ENCODE data around the gene TMEM134.

DNA sequence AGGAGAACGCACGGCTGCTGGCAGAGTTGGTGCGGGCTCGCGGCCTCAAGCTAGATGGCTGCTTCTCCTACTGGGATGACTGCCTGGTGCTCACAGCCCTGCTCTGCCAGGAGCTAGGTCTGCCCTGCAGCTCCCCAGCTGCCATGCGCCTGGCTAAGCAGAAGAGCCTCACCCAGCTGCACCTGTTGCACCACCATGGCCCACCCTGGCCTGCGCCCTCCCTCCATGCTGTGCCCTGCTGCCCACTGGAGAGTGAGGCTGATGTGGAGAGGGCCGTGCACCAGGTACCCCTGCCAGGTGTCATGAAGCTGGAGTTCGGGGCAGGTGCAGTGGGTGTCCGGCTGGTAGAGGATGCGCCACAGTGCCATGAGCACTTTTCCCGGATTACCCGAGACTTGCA, 45.6 kb downstream of the TMEM134 start:
- TF ChIP-seq, protein P1, sequence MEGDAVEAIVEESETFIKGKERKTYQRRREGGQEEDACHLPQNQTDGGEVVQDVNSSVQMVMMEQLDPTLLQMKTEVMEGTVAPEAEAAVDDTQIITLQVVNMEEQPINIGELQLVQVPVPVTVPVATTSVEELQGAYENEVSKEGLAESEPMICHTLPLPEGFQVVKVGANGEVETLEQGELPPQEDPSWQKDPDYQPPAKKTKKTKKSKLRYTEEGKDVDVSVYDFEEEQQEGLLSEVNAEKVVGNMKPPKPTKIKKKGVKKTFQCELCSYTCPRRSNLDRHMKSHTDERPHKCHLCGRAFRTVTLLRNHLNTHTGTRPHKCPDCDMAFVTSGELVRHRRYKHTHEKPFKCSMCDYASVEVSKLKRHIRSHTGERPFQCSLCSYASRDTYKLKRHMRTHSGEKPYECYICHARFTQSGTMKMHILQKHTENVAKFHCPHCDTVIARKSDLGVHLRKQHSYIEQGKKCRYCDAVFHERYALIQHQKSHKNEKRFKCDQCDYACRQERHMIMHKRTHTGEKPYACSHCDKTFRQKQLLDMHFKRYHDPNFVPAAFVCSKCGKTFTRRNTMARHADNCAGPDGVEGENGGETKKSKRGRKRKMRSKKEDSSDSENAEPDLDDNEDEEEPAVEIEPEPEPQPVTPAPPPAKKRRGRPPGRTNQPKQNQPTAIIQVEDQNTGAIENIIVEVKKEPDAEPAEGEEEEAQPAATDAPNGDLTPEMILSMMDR (IDR thresholded peaks at IDR 0.05): no peak
- TF ChIP-seq POLR2AphosphoS5 (IDR thresholded peaks at IDR 0.05): no peak
